Bone marrow (tissue), 2 donors: Measurements from ENCODE around the gene SPATC1L.

Source experiments
- DNase-seq, 2 donors: peaks; one replicate each; lab custom pipeline; 2025; lab: John Stamatoyannopoulos, UW

SPATC1L gene

DNA sequence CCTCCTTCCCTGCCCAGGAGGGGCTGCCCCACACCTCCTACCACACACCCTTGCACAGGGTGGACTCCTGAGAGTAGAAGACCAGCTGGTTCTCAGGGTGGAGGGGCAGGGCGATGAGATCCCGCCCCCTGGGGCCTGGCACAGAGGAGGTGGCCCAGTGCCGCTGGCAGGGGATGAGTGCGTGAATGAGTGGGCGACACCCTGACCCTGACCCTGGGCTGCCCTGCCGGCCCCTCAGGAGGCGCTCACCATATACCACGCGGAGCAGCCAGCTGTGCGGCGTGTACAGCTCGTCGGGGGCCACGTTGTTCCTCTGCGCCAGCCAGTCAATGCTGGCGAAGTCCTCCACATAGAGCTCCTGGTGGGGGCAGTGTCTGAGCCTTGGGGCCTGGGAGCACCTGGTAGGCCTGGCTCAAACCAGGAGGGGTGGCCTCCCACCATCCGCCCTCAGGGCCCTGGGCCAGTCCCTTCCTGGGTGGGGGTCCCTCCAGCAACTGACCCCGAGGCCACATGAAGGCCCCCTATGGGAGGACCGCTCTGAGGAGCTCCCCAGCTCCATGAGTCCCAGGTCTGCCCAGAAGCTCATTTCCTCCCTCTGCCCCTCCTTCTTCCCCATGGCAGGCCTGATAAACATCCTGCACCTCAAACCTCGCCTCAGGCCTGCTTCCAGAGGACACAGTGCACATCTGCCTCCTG lies 31.3 kb upstream of the SPATC1L start:
- DNase-seq, result no peak

DNA sequence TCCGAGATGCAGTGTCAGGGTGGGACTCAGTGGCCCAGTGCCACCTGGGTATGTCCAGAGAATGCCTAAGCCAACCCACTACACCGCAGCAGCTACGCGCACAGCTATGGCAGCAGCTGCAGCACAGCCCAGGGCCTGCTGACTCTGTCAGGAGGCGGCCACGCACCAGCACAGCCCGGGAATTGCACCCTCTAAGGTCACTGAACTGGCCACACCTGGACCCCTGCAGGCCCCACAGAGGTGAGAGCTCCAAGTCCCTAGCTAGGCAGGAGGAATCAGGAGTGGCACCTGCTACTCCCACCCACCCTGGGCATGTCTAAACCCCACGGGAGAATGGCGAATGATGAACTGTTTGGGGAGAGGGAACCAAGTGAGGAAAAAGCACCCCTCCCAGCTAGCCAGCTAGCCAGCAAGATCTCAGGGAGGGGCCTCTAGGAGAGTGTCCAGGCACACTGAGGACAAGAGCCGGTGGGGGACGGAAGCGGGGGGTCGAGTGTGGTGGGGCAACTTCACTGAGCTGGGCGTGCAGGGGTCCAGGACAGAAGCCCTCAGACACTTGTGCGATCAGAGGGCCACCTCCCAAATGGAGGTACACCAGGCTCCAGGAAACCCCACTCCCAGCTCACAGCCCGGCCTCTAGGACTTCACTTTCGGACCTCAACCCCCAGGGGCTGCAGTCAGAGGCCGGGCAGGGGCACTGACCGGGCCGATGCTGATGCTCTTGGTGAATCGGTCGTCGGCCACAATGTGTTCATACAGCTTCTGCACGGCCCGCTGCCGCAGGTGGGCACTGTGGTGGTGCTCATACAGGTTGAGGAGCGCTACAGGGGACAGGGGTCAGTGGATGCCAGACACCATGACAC lies 30.4 kb upstream of the SPATC1L start:
- DNase-seq, result no peak

DNA sequence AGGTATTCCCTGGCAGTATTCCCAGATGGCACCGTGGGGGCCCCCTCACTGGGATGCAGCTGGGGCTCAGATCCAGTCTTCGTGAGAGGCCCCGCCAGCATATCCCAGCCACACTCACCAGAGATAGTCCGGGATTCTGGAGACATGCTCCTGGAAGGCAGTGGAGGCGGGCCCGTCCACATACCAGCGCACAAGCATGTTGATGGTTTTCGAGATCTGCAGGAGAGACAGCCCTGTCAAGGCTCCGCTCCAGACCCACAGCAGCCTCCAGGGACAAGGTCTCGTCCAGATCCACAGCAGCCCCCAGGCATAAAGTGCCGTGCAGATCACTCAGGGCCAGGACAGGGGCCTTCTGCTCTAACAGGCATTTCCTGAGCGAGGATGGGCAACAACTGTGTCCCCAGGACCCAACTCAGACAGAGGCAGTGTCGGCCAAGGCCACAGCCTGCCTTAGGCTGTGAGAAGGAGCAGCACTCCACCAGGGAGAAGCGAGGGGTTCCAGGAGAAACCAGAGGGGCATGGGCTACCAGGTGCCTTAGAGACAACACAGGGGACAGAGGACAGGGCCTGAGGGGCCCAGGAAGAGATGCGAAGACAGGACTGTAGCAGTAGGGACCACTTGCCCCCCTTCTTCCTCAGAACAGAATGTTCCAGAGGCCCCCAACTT lies 29.5 kb upstream of the SPATC1L start:
- no peak for DNase-seq

DNA sequence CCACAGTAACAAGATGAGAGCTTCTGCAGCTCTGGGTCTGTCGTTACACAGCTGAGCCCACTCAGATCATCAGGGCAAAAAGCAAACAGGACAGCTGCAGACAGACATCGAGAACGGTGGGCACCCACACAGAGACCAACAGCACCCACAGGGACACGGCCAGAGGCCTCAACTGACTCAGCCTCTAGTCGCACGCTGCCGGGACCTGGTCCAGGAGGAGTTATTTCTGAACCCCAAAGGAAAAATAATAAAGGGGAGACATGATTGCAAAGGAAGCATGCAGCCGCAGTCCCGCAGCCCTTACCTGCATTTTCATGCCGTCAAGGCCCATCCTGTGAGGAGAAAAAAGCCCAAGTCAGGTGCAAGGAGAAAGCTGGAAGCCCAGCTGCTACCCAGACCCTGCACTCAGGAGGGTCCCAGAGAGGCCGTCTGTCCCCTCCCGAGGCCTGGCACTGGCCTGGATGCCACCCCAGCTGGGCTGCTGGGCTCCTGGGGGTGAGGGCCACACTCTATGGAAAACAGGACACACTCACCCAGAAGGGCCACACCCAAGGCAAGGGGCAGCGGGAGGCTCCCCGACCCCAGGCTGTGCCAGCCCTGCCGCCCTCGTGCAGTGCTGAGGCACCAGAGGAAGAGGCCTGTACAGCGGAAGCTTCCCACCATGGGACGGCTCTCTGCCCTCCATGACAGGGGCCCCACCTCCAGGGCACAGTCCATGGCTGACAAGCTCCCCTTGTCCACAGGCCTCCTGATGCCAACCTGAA lies 28.6 kb upstream of the SPATC1L start:
- no peak for DNase-seq

DNA sequence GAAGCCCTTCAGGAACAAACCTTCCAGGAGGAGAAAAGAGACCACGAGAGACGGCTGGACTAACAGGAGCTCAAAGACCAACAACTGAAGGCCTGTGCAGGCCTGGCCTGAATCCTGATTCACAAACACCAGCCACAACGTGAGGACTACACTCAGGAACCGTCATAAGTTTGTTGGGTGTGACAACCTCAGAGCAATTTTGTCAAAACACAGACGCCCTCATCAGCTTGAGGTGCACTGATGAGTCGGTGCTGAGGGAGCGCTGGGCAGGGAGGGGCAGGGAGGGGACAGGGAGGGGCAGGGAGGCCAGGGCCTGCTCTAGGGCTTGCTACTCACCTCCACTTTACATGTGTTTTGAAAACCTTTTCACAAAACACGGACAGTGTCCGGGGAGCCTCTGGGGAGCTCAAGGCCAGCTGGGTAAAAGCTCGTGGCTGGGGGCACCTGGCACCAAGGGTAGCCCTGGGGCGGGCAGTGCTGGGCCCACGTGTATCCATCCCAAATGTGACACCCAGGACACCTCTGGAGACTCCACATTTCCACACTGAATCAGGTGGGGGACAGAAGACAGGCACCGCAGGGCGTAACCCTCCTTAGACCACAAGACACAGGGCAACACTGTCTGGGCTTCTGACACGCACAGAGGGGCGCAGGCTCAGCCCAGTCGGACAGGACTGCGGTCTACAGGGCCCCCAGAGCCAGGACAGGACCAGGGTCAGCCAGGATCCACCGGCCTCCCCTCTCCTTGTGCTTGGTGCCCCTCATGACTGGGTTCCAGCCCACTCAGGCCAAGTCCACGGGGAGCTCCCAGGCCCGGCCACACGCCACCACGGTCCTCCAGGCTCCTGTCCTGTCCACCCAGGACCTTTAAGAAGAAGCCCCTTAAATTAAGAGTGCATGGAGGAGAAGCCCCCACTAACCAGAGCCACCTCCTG lies 27.8 kb upstream of the SPATC1L start:
- DNase-seq, result no peak

DNA sequence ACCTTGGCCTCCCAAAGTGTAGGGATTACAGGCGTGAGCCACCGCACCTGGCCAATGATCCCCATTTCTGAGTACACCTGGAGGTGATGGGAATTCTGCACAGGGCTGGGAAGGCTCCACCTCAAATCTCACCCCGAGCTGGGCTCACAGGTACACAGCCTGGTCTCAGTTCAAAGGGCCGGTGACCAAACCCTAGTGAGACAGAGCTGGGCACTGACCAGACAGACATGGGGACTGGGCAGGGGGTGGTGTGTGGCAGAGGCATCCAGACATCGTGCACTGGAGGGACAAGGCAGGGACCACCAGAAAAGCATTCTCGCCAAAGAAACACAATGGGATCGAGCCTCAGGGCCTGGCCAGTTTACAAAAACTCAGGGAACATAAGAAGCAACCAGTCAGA lies 27.1 kb upstream of the SPATC1L start:
- DNase-seq, result no peak

DNA sequence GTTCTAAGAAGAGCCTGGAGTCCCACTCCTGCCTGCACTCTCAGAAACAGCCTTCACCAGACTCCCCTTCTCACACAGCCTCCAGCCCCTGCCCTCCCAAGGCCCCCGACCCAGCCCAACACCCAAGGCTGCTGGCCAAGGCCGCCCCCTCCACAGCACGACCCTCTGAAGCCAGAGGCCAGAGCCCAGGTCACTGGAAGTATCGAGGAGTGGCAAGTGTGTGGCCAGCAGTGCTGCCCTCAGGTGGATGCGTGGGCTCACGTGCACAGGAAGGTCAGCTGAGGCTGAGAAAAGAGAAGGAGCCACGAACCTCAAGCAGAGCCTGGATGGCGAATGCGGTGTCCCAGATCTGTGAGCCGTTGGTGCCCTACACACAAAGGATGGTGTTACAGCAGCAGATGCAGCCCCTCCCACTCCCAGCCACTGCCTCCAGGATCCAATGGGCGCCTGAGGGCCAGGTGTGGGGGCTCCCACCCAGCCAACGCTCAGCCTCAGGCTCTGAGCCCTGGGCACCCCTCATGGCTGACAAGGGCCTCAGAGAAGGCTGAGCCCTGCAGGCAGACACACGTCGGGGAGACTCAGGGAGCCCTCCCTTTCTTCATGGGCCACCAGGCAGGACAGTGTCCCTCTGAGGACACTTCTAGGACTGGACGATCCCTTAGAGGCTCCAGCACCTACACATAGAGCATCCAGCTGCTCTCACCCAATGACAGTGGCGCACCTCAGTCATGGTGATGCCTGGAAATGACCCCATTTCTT lies 26.3 kb upstream of the SPATC1L start:
- DNase-seq, result no peak

DNA sequence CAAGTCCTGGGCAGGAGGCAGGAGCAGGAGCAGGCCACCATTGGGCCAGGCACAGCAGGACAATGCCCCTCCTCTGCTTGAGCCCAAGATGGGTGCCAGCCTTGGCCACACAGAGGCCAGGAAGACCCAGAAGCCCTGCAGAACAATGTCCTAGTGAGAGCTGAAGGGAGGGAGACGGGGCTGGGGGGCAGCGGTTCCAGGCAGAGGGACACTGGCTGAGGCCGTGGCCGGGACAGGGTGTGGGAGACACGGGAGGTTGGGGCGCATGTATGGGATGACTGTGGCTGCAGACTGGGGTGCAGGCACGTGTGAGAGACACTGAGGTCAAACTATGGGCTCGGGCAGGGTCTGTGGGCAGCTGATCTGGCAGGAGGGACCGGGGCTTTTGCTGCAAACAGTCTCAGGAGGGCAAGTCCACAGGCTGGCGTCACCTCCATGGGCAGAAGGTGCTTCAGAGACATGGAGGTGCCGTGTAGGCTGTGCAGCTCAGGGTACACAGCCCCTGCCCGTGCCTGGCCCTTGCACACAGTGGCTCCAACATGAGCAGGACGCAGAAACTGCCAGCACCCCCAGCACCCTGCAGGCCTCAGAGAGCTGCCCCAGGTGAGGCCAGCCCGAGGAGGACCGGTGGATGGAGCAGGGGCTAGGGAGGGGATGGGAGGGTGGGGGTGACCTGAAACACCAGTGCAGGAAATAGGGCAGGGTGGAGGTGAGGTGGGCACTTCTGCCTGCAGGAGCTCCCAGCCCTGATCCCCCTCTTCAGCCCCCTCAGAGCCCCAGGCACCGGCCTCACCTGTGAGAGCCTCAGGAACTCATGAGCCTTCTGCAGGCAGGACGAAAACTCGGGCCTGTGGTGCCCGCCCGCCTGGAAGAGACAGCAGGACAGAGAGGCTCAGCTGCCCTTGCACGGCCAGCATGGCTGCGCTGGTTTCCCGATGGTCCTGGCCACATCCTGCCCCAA lies 24.8 kb upstream of the SPATC1L start:
- DNase-seq, result no peak

DNA sequence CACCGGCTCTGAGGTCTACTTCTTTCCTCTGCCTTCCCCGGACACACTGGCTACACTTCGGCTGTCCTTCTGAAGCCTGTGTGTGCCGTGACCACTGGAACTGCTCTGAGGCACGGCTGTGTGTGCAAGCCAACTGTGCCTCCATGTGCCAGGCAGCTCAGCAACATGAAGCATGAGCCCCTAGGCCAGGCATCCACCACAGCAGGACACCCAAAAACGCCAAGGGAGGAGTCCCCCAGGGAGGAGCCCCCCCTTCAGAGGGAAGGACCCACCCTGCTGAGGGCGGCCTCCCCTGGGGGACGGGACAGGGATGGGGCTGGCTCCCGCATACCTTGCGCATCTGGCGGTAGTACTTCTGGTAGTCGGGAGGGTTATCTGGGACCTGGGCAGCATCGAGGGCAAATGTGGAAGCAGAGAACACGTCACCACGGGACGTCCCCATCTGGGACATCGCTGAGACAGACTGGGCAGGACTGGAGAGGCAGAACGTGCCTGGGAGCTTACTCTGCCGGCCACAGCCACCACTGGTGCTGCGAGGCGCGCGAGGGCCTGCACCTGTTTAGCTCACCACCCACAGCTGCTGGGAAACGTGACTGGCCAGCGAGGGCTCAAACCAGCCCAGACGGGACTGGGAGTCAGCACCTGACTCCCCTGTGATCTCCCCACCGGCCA lies 23.8 kb upstream of the SPATC1L start:
- no peak for DNase-seq

DNA sequence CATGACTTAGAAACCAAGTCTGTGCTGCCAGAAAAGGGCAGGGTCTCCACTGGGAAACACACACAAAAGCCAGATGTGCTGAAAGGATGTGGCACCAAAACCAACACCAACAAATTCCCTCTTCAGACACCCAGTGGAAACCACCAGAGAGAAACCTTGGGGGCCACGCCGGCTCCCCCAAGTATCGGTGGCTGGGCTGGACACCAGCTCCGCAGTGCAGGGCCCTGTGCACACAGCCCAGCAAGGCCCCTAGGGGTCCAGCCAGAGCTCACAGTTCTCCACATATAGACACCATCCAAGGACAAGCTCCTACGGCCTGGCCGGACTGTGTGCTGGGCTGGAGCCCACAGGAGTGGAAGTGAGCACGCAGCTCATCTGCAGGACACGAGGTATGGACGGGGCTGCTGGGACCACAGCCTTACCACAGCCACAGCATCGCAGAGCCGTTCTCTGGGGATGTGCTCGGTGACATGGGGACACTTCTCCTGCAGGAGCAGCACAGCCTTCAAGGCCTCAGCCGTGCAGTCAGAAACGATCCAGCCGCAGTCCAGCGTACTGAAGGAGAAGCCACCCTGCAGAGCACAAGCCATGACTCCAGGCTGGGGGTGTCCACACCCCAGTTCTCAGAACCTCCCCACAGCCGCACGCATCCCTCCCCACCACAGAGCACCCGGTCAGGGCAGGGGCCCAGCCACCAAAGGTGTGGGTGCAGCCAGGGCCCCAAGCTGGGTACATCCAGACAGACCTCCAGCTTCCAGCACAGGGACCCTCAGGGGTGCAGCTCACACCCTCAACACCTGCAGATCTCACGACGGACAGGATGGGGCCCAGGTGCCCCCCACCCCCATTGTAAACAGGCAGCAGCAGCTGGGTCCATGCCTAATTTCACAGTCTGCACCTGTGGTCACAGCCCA lies 23.0 kb upstream of the SPATC1L start:
- no peak for DNase-seq

DNA sequence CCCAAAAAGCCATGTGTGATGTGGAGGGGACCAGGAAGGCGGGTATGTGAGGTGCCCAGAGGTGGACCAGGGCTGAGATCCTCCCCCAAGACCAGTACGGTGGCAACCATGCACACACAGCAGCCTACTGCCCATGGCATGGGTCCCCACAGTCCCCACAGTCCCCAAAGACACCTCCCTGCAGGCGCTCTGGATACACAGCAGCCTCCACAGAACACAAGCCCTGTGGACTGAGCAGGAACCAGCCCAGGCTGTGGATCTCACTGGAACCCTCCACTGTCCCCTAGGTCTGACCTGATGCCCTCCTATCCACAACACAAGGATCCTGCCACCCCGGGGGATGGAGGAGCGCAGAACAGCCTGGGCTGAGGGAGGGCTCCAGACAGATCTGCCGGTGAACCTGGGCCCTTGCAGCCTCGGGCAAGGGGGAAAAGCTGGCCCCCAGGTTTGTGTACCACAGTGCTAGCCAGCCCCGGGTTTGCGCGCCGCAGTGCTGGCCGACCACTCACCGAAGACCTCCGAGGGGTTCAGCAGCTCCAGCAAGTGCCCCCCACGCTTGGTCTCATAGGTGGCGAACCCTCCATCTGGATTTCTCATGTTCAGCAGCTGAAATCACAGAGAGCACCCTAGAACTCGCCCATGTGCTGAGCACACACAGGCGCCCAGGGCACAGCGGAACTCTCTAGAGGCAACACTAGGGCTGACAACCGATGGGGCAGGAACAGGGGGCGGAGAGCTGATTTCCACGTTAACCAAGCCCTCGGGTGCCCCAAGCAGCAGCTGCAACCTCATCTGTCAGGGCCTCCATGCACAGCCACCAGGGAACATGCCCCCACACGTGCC lies 22.1 kb upstream of the SPATC1L start:
- DNase-seq, result no peak

DNA sequence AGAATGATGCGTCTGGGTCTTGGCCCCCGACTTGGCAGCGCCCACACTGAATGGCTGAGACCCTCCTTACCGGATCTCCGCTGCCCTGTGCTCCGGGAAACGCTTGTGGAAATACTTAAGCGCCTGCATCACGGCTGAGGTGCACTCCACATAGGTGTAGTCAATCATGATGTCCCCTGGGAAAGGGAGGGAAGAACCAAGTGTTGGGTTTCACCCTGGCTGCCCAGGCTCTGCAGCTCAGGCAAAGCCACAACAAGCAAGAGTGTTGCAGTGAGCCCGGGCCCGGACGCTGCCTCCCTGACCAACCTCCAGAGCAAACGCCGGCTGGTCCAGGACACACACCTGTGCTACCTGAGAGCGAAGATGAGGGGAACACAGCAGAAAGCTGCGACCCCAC lies 21.5 kb upstream of the SPATC1L start:
- no peak for DNase-seq

DNA sequence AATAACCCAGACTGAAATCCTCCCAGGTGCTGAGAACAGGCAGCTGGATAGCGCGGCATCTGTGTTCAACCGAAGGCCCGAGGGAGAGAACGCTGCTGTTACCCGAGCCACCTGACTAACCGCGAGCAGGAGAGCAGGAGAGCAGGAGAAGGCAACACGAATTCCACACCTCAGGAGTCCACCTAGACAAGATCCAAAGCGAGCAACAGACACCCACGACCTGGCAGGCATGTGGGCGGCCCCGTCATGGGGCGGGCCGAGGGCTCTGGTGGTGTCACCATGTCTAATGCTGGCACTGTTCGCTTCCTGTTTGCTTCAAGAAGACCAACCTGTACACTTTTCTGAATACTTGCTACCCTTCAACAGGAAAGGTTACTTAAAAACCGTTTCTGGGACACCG lies 20.9 kb upstream of the SPATC1L start:
- no peak for DNase-seq

DNA sequence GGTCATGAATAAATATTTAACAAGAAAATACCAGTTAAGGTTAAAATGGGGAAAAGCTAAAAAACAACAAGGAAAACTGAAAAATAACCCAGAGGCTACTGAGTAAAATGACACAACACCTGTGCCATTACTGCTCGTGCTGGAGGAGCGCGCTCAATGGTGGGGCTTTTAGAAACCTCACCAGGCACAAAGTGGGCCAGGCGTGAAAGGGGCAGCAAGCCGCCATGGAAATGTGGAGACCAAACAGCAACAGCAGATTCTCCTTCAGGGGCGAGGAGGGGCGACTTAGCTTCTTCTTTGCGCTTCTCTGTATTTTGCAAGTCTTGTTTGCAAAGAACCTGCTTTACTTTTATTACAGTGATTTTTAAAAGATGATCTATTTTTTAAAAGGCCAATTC lies 18.9 kb upstream of the SPATC1L start:
- DNase-seq, result no peak

DNA sequence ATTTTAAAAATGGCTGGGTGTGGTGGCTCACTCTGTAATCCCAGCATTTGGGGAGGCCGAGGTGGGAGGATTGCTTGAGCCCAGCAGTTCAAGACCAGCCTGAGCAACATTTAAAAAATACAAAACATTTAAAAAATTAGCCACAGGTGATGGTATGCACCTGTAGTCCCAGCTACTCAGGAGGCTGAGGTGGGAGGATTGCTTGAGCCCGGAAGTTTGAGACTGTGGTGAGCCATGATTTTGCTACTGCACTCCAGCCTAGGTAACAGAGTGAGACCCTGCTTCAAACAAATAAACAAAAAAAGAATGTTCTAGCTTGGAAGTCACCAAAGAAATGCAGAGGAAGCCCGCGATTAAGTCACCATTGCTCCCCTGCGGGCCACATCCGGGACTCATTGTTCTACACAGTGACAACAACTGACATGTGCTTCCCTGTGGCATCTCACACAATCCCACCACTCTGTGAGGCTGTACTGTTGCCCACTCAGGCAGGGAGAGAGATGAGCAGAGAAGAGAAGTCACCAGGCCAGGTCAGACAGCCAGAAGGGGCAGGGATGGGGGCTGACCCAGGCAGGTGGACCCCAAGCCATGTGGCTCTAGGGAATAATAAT lies 18.4 kb upstream of the SPATC1L start:
- DNase-seq, result no peak
